ENCODE data around the gene RRM2. TPM values are rescaled to one million over a fixed set of nuclear protein-coding genes. Genes with fewer than 3 reads are reported as not detected.

The RRM2 gene
- total RNA-seq, 1 donor from 2014 or later = 2.1 TPM

DNA sequence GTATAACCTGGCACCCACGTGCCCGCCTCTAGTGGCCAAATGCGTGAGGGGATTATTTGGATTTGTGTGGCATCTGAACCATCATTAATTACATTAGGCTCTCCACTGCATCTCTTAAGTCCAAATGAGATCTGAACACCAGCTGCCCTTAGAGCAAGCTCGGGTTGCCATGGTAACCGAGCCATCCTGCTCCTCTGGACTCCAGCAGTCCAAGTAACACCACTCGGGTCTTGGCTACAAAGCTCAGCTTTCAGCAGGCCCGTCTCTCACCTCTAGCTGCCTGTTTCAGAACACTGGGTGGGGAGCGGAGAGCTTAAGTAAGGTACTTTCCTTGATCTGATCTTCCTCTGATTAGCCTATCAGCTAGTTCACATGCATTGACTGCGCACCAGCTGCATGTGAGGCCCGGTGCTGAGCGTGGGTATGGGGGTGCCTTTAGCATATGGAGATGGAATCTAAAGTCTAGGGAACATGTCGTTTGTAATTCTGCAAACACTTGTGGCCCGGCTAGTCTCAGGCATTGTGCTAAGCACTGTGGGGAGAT, 28.2 kb upstream of the RRM2 start:
- no peaks in the 10 kb centered on the region for H3K36me3 ChIP-seq
- H3K4me1 ChIP-seq = peaks cover 11% of the 10 kb centered on the region
- DNase-seq = no peak
- TF ChIP-seq, protein P1, sequence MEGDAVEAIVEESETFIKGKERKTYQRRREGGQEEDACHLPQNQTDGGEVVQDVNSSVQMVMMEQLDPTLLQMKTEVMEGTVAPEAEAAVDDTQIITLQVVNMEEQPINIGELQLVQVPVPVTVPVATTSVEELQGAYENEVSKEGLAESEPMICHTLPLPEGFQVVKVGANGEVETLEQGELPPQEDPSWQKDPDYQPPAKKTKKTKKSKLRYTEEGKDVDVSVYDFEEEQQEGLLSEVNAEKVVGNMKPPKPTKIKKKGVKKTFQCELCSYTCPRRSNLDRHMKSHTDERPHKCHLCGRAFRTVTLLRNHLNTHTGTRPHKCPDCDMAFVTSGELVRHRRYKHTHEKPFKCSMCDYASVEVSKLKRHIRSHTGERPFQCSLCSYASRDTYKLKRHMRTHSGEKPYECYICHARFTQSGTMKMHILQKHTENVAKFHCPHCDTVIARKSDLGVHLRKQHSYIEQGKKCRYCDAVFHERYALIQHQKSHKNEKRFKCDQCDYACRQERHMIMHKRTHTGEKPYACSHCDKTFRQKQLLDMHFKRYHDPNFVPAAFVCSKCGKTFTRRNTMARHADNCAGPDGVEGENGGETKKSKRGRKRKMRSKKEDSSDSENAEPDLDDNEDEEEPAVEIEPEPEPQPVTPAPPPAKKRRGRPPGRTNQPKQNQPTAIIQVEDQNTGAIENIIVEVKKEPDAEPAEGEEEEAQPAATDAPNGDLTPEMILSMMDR (IDR thresholded peaks at IDR 0.05; ENCODE audit: borderline replicate concordance) = no peak
- no peaks in the 10 kb centered on the region for H3K9me3 ChIP-seq (replicated peaks)
- no peak overlapping the region for H3K27ac ChIP-seq (replicated peaks)
- no peak overlapping the region for H3K4me3 ChIP-seq
- intact Hi-C loops (cut with micrococcal nuclease) = no loop called here
- peaks cover 54% of the 10 kb centered on the region for H3K27me3 ChIP-seq (ENCODE audit: low read depth)

DNA sequence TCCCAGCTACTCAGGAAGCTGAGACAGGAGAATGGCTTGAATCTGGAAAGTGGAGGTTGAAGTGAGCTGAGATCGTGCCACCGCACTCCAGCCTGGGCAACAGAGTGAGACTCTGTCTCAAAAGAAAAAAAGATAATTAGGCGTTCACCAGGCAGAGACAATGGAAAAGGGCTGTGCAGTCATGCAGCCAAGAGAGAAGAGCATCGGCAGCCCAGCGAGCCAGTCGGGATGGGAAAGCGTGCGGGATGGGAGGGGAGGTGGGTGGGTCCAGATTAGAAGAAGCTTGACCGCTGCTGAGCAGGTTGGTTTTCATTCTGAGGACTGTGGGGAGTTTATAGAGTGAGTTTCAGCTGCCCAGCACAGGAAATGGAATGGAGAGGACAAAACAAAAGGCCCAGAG, 27.4 kb upstream of the RRM2 start:
- no peak overlapping the region for H3K4me3 ChIP-seq
- no peak overlapping the region for H3K27ac ChIP-seq (replicated peaks)
- TF ChIP-seq, protein P1 (IDR thresholded peaks at IDR 0.05; ENCODE audit: borderline replicate concordance) = no peak
- H3K4me1 ChIP-seq = peaks cover 11% of the 10 kb centered on the region
- no peaks in the 10 kb centered on the region for H3K9me3 ChIP-seq (replicated peaks)
- H3K27me3 ChIP-seq (ENCODE audit: low read depth) = peaks cover 46% of the 10 kb centered on the region
- DNase-seq = no peak
- H3K36me3 ChIP-seq = no peaks in the 10 kb centered on the region
- intact Hi-C loops (cut with micrococcal nuclease) = no loop called here

DNA sequence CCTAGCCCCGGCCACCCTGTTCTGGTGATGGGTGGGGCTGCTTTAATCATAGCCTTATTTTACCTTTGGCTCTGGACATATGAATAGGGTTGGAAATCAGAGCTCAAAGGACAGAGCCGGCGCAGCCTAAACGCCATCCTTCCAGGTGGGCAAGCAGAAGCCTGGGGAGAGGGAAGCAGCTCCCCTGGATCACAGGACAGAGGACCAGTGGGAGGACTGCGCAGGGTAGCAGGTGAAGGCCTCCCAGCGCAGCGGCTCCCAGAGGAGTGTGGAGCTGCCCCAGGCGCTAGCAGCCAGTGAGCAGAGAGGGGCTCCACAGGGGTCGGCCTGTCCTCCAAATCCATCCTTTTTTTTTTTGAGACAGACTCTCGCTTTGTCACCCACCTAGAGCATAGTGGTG, 25.9 kb upstream of the RRM2 start:
- no peak overlapping the region for H3K4me3 ChIP-seq
- DNase-seq = no peak
- H3K4me1 ChIP-seq = peaks cover 17% of the 10 kb centered on the region
- H3K36me3 ChIP-seq = no peaks in the 10 kb centered on the region
- TF ChIP-seq, protein P1 (IDR thresholded peaks at IDR 0.05; ENCODE audit: borderline replicate concordance) = no peak
- H3K9me3 ChIP-seq (replicated peaks) = no peaks in the 10 kb centered on the region
- intact Hi-C loops (cut with micrococcal nuclease) = no loop called here
- no peak overlapping the region for H3K27ac ChIP-seq (replicated peaks)
- H3K27me3 ChIP-seq (ENCODE audit: low read depth) = peaks cover 31% of the 10 kb centered on the region

DNA sequence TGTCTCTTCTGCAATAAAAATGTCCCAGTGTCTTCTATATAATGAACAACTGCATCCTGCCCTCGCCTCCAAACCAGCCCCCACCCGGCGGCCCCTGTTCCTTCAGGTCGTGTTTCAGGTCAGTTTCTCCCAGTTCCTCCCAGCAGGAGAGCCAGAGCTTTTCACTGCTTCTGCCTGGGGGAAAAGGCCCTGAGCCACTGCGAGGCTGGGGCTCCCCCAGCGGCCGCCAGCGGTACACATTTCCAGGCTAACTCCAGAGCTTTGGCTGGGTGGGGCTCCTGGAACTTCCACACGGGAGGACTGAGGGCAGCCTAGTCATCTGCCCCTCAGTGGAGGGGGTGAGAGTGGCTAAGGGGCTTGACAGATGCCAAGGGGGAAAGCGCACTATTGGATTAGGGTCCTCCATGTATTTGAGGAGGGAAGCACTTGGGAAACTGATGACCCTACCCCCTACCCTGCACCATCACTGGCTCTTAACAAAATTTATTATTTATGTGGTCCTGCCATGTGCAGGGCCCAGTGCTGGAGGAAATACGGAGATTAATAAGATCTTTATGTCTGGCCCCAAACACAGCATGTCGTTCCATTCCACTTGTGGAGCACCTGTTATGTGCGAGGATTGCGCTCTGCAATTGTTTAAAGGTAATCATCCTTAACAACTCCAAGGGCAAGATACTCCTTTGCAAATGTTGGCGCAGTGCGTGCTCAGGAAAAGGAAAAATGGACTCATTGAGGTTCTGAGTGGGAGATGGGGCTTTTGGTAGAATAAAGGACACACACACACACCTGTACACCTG, 25.0 kb upstream of the RRM2 start:
- Histone ChIP-seq H3K4me1 (peaks cover 17% of the 10 kb centered on the region), H3K36me3 (no peaks in the 10 kb centered on the region), H3K27me3 (ENCODE audit: low read depth) (peaks cover 22% of the 10 kb centered on the region), H3K27ac (replicated peaks) (no peak overlapping the region), H3K9me3 (replicated peaks) (no peaks in the 10 kb centered on the region), H3K4me3 (no peak overlapping the region)
- TF ChIP-seq, protein P1 (IDR thresholded peaks at IDR 0.05; ENCODE audit: borderline replicate concordance) = peak; percentile 96
- intact Hi-C loops (cut with micrococcal nuclease) = no loop called here
- peak; percentile 68 for DNase-seq

DNA sequence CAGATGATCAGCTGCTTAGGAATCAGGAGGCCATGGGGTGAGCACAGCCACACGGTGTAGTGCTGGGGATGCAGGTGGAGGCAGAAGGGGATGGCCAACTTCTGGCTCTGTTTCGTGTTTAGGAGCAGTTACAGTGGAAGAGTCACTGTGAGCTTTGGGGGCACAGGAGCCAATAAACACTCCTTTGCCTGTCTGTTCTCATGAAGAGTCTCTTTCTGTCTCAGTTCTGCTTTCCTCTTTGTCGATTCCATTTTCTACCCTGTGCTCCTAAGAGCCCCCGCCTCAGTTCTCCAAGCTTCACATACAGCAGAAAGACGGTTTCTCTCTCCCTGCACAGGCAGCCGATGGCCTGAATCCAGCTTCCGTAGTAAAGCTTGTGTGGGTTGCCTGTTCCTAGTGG, 21.0 kb upstream of the RRM2 start:
- no peaks in the 10 kb centered on the region for H3K36me3 ChIP-seq
- intact Hi-C loops (cut with micrococcal nuclease) = no loop called here
- H3K27ac ChIP-seq (replicated peaks) = no peak overlapping the region
- H3K4me1 ChIP-seq = peaks cover 17% of the 10 kb centered on the region
- H3K27me3 ChIP-seq (ENCODE audit: low read depth) = no peaks in the 10 kb centered on the region
- TF ChIP-seq, protein P1 (IDR thresholded peaks at IDR 0.05; ENCODE audit: borderline replicate concordance) = no peak
- H3K4me3 ChIP-seq = no peak overlapping the region
- no peak for DNase-seq
- peaks cover 3% of the 10 kb centered on the region for H3K9me3 ChIP-seq (replicated peaks)
